ENCODE measurements around the gene BTBD9.

BTBD9 gene

DNA sequence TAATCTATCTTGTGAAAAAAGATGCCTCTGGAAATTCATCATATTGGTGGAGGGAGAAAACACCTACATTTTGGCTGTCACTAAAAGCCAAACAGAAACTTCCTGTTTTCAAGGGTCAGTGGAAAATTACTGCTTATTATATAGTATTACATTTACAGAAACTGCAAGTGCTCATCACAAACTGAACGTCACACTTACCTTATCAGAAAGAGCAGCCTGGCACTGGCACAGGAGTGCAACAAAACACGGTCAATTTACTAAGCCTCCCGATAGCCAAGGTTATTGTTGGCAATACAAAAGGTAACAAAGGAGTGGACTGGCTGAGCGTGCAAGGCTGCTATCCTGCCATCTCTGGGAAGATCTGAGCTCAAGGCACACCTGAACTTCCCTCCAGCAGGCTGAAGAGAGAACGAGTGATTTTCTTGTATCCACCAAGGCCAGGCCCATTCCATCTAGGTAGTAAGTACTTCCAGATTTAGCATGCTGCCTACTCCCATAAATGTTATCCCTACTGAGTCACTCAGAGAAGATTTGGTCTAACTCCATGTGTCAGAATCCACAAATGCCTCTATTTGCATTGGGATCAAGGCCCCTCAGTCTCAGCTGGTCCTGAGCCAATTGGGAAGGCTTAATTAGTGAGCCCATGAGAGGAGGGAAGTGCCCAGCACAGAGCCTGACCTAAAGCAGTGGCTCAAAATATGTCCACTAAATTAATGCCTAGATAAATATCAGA is 399.8 kb downstream of the BTBD9 start:
- DNase-seq (ENCODE audit: low read depth) = peak; percentile 58

DNA sequence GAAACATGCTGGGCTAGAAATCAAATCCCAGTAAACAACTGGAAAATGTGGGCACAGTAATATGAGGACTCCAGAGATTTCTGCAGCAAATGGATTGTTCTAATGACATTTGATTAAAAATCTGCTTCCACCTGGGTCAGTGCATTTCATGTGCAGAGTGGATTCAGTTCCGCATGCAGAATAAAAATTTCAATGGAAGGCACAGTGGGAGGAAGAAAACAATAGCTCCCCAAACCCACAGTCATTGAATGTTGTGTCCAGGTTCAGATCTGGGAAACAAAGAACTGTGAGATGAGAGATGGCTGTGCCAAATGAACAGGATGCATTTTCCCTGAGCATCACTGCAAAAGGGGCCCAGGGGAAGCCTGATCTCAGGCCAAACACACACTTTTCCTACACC is 403.1 kb downstream of the BTBD9 start:
- DNase-seq (ENCODE audit: low read depth) = no peak

DNA sequence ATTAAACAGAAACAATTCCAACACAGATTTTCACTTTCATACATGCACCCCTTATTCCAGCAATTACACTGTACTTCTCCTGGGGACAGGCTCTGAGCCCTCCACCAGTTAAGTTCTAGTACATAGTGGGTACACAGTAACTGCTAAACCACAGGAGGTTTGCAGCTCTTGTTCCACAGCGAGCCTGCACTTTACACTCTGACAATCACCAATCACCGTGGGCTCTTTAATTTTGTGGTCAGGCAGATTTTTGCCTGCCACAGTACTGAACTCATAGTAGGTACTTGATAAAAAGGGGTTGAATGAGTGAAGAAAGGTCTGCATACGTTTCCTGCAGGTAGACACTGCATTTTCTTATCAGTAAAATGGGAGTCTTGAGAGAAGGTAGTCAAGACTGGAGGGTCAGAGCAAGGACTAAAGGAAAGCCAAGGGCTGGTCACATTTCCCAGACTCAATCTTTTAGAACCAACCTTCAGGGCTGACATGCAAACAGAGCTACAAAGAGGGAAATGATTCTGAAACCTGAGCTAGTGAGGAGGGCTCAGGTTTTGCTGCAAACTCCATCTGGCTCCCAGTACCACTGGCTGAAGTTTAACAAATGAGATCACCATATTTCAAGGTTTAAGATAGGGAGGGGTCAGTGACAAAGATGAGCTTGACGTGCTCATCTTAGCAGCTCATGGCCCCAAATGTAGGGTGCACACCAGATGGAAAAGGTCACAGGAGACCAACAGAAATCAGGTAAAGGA is 404.6 kb downstream of the BTBD9 start:
- DNase-seq (ENCODE audit: low read depth) = no peak

DNA sequence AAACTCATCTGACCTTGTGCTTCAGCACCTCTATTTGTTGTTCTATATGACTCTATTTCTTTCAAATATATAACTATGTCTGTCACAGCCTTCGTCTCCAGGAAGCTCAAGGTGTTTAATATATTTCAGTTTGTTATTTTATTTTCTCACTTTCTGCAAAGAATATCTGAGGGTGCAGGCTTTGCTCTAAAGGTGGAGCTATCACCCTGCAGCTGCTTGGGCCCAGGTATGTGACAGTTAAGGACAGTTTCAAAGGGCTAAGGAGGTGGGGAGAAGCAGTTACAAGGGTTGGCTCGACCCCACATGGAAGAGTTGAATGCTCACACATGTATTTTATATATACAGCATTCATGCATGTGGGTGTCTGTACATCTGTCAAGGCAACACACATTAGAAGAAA is 405.6 kb downstream of the BTBD9 start:
- DNase-seq (ENCODE audit: low read depth) = no peak

DNA sequence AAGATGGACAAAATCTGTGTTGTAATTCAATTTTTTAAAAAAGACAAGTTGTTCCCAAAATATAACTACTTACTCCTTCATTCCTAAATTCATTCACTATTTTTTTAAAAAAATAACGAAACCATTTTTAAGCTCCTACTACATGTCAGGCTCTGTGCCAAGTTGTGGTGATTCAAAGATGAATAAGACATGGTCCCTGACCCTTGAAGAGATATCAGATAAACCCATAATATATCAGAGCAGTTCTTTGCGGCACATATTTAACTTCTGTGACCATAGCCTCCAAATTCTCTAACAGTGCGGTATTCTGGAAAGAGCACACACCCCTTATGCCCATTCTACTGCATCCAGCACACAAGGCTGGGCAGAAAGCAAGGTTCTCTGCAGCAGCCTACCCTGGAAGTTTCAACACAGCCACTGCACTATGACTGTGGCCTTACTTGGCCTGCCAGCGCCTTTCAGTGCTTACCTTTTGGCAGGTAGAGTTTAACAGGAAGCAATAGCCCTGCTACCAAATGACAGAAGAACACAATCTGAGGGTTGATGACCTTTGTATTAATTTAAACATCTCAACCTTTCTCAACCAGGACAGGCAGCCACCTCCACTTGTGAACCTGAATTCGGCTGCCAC is 406.5 kb downstream of the BTBD9 start:
- DNase-seq (ENCODE audit: low read depth) = peak; percentile 20

DNA sequence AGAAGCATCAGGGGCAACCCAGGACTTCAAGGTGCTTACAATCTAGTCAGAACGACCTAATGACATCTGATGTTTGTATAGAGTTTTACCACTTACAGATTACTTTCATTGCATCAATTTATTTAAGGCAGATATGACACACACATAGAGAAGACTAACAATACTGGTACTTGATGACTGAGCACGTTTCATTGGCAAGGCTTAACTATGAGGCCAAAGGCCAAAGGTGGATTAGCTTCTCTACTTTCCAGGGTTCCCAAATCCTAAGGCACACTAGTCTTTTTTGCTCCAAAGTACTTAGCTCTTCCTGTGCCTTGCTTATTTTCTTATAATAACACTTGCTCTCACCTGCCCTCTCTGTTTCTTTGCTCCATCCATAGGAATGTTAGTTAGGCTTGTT is 414.0 kb downstream of the BTBD9 start:
- DNase-seq (ENCODE audit: low read depth) = no peak

DNA sequence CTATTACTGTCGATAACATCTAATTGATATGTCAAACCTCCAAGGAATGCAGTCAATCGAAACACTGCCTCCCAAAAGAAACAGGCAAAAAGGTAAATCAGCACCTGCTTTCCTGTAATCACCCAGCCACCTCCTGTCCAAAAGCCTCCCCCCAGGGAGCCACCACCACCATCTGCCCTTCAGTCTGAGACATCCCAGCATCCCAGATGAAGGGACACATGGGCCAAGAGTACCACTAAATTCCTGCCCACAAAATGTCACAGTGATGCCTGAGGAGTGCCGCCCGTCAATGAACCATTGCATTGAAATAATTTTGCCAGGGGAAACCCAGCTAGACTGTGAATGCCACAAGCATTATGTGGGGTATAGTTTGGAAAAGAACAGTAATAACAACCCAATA is 418.5 kb downstream of the BTBD9 start:
- no peak for DNase-seq (ENCODE audit: low read depth)

DNA sequence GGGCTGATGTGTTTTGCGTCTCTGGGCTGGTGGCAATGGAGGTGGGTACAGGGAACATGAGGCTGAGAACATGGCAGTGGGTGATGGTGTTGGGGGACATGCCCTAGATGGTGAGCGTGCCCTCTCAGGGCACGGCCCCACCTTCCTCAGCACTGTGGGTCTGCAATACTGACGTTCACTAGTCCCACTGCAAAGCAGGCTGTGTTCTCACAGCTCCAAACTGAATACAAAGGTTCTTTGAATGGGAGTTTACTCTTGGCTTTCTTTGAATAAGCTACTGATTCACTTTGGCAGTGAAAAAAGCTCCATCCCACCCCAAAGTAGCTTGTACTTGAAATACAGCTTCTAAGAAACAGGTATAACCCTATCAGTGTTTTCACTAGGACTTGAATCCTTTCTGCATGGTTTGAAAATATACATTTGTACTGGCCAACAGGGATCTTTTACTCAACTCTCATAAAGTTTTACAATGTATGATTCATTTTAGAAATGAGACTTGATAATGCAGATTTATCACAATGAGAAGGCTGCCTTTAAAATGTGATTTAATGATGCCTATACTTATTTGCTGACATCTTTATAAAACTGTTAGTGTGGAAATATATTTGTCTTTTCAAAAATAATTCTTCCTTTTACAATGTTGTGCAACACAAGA is 419.5 kb downstream of the BTBD9 start:
- DNase-seq (ENCODE audit: low read depth) = no peak

DNA sequence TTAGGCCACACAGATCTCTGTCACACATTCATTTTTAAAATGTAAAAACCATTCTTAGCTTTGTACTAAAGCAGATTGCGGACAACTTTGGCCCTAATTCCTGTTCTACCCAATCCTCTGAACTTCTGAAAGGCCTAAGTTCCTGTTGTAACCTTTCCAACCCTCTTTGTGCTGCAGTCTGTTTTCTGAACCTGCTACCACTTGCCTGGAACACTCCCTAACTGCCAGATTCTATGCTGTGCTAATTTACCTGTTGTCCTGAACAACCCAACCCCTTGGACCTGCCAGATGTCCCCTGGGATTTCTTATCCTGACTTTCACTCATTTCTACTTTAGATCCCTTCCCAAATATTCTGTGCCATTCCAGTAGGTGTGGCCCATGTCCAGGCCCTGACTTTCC is 421.5 kb downstream of the BTBD9 start:
- DNase-seq (ENCODE audit: low read depth) = no peak

DNA sequence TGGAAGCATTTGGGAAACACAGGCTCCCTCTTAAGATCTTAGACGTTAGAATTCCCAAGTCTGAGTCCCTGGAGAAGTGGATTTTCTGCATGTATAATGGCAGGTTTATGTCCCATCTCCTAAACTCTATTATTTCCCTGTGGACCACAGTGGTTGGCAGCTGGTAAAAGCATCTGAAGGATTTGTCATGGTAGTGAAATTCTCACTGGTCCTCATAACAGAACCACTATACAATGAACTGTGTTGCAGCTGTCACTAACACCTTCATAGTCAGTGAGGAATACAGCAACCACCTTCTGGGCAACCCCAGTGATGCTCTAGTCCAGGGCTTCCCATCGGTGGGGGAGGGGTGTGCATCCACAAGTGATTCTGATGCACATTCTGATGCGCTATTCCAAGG is 423.3 kb downstream of the BTBD9 start:
- DNase-seq (ENCODE audit: low read depth) = no peak

DNA sequence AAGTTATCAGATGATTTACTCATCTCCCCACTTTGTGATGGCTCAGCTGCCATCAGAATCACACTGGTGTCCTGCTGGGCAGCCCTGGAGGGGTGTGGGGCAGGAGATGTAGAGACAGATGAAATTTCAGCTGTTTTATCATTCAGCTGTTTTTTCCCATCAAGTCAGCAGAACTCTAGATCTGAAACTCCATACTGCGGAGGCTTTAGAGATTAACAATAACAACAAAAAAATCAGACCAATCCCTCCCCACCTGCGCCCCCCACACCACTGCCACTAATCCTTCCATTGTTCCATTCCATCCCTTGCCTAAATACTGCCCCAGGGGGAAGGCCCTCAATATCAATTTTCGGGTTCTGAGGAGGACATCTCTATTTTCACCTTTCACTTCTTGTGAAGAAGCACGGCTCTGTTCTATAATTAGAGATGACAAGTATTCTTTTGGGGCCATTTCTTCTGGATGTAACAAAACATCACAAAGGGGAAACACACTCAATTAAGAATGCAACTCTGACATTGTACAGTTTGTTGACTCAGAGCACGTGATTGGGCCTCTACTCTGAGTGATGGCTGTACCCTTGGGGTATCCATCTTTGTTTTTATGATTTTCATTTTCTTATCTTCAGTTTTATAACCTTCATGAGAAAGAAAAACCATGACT is 423.9 kb downstream of the BTBD9 start:
- no peak for DNase-seq (ENCODE audit: low read depth)

DNA sequence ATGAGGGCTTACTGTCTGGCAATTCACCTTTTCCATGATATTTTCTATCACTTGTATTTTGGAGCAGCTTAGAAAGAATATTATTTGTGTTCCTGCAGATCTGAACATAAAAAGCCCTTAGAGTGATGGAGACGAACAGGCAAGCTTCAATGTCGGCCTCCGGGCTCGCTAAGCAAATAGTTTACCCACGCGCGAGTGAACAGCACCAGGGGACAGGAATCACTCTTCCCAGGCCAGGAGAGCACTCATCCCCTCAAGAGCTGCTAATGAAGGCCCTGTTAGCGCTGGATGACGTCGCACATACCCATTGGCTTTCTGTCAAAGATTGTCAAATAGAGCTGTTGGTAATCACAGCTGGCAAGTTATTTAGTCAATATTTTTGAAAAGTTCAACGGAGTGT is 424.5 kb downstream of the BTBD9 start:
- DNase-seq (ENCODE audit: low read depth) = no peak

DNA sequence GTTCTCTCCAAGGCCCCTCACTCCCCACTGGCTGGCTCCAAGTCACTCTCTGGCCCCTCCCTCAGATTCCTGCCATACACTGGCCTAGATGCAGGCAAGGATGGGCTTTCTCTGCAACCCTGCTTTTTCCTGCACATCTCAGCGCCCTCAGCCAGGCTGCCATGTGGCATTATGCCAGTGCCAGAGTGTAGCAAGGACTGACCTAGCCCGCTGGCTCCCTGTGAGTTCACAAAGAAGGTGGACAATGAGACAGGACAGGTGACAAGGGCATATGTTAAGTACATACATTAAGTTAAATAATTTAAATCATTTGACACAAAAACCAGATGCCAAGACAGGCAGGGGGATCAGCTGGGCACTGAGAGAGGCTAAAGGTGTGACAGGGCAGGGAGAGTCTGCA is 425.6 kb downstream of the BTBD9 start:
- no peak for DNase-seq (ENCODE audit: low read depth)

DNA sequence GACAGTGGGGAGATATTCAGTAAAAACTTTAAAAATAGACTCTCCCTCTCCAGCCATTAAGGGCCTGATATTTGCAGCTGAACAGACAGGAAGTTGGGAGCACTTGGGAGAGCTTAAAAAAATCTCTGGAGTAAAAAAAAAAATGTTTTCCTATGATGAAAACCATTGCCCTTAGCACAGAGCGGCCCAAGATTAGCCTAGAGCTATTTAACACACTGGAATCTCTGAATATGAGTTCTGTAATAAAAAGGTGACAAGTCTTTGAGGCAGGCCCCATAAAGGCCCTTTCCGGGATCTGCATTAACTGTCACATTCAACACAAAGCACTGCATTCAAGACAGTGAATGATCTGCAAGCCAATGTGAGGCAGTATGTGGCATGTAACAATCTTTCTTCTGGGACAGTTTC is 426.5 kb downstream of the BTBD9 start:
- no peak for DNase-seq (ENCODE audit: low read depth)

DNA sequence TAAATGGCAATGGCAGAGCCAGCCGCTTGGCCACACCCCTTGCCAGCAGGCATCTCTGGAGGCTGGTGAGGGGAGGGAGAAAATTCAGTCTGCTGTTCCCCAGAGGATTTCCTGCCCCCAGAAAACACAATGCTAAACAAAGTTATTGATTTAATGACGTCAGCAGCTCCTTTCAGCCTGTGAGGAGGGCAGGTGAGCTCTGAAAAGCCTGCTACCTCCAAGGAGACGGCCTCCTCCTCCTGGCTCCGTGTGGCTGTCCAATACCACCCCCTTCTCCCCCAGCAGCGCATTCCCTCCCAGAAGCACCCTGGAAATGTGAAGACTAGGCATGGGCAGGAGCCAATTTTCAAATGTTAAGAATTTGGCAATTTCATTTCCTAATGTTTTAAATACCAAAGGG is 427.1 kb downstream of the BTBD9 start:
- DNase-seq (ENCODE audit: low read depth) = no peak

DNA sequence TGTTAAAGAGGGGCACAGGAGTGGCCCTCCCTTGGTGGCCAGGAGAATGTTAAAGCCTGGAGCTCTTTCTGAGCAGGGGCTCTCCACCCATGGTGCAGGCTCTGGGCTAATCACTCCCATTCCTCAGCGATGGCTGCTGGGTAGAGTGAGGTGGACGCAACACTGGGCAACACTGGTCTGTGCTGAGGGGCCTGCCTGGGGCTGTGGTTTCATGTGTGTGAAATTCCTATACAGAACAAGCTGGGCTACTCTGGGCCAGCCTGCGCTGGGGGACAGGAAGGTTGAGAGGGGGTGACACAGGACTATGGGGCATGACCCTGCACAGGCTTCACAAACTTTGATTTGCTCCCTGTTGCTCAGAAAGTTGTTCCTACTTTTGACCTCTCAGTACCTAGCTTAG is 427.6 kb downstream of the BTBD9 start:
- no peak for DNase-seq (ENCODE audit: low read depth)

DNA sequence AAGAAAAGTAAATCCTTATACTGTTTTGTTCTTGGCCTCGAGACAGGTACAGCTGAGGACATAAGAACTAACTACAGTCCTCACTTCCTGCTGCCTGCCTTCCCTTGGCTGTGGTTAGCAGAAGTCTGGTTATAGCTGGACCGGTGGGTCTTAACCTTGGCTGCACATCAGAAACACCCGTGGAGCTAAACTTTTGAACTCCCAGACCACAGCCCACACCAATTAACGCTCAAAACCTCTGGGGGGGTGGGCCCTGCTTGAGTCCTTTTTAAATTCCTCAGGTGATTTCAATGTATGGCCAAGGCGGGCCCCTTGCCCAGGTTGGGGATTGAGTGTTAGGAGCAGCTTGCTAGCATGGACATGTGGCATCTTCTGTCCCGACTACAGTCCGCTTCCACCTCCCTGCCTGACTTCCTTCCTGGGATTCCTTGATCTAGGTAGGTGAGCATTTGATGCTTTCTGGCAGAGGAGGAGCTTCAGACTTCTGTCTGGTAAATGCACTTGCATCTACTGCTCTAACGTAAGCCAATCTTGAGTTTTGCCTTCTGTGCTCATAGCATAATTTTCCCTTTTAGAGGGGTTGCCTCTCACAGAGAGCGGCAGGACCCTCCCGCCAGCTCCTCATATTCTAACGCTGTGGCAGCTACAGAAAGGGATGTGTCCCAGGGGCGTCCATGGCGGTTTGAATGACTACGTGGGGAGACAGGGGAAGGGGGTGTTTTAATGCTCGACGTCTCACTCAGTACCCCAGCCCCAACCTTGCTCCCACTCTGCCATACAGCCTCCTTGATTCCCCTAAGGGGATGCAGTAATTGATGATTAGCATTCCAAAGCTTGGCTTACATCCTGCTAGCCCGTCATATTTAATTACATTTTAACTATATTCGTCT is 430.1 kb downstream of the BTBD9 start:
- DNase-seq (ENCODE audit: low read depth) = no peak

DNA sequence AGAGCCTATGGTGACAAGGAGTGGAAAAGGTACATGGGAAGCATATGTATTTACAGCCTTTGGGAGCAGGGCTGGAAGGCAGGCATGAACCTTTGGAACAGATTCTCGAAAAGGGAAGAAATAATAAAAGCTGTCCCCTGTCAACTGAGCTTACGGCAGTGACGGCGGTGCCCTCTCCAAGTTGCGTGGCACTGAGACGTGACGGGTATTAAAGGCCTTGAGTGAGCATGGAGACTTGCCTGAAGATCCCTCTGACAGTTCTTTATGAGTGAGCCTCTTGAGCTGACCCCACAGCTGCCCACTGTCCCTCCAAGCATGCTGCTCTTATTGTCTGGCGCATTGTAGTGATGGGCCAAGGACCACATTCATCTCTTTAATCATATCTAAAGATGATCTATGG is 431.7 kb downstream of the BTBD9 start:
- no peak for DNase-seq (ENCODE audit: low read depth)

DNA sequence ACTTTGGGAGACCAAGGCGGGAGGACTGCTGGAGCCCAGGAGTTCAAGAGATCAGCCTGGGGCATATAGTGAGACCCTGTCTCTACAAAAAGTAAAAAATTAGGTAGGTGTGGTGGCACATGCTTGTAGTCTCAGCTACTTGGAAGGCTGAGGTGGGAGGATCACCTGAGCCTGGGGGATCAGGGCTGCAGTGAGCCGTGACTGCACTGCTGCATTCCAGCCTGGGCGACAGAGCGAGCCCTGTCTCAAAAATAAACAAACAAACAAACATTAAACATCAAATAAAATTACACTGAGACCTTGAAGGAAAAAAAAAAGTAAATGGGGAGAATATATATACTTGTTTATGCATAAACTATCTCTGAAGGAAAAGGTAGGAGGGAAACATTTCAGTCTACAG is 432.4 kb downstream of the BTBD9 start:
- DNase-seq (ENCODE audit: low read depth) = no peak

DNA sequence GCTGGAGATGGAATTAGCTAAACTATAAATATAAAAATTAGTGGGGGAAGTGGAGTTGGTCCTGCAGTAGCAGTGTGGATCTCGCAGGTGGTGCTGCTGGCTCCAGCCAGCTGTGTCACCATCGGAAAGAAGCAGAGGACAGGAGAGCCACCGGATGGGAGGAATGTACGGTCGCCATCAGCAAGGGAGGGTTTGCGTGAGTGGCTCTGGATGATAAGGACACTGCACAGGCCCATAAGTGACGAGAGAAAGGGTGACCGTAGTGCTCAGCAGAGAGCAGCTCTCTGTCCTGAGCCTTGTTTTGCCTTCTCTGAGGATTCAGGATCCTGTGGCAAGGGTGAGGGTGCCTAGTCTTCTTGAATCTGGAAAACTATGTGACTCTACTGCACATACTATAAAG is 441.5 kb downstream of the BTBD9 start:
- DNase-seq (ENCODE audit: low read depth) = no peak

DNA sequence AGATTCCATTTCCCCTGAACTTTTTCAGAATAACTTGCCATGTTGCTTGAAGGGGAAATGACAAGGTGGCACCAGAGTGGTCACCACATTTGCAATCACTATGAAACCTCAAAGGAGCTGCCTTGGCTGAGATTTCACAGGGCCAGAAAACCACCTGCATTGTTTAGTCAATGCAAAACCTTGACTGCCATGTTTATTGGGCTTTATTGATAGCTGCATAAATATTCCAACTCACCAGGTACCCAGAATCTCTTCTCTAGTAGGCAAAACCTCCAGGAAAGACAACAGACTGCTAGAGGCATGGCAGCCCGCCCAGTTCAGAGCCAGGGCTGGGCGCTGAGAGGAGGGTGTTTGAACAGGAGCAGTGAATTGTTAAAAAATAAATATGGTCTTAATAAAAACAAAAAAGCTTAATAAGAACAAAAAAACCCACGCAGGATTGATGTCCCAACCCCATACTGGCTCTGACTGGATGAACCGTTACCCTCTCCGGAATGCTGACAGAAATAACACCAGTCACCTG is 444.6 kb downstream of the BTBD9 start:
- no peak for DNase-seq (ENCODE audit: low read depth)
